HepG2 (cell line): ENCODE measurements around the gene PDE8B. TPM values are rescaled to one million over a fixed set of nuclear protein-coding genes. Genes with fewer than 3 reads are reported as not detected.

Source experiments
- ATAC-seq: fragments of 200-7000 bp; cut with Tn5 transposase; 3 replicates; pipeline ENCODE4 v1.9.1; 2020; ENCODE audit warnings: mild to moderate bottlenecking, moderate library complexity
- BruUV-seq: library from RNA; stranded (reverse); fragments of 400-500 nt; replicated peaks from 2 replicates; lab custom pipeline; 2021; lab: Mats Ljungman, UMichigan
- CTCF ChIA-PET: fragments of 300-600 bp; formaldehyde crosslinking; extraction: SDS; loops from one replicate; lab custom pipeline; 2021; ENCODE audit warnings: low total read pairs, inconsistent platforms, low intra/inter-chr PET ratio; lab: Yijun Ruan, JAX
- POLR2A ChIA-PET: fragments of 350-600 bp; sonication (Branson Sonifier 250); formaldehyde crosslinking; loops from one replicate; lab custom pipeline; 2020; ENCODE audit warnings: antibody characterized with exemption, inconsistent platforms; lab: Yijun Ruan, JAX
- DNase-seq: peaks from one replicate; pipeline ENCODE4 v3.0.0-alpha.2; 2015; ENCODE audit warnings: low spot score
- FAIRE-seq: peaks from 3 replicates; lab custom pipeline; 2011; peaks lifted over from hg19 to GRCh38; lab: Jason Lieb, UNC
- H2AFZ ChIP-seq: one replicate; pipeline ENCODE4 v1.6.1; 2011; ENCODE audit warnings: low read length, inconsistent platforms
- H3K27ac ChIP-seq: fragments of 300-600 bp; 3 replicates; pipeline ENCODE4 v1.8.0; 2011; ENCODE audit warnings: mixed run types, mild to moderate bottlenecking, mixed read lengths, low read length, inconsistent platforms; ENCODE audit not compliant: insufficient read depth; ENCODE audit errors: extremely low read length
- H3K27me3 ChIP-seq, 2 experiments: fragments of 200-600 bp in 1 of 2; 2 replicates in 1 of 2; 3 replicates in 1 of 2; pipeline versions ENCODE4 v1.6.0 to v1.8.0; 2011; ENCODE audit warnings: low read length in 2 of 2, mild to moderate bottlenecking in 2 of 2, moderate library complexity in 2 of 2, inconsistent platforms in 1 of 2; ENCODE audit not compliant: insufficient read depth in 2 of 2, control insufficient read depth in 1 of 2
- H3K36me3 ChIP-seq, 2 experiments: fragments of 200-600 bp in 1 of 2; replicated peaks in 1 of 2; 2 replicates in 1 of 2; 3 replicates in 1 of 2; pipeline versions ENCODE4 v1.5.1 to v1.8.0; 2011; ENCODE audit warnings: low read length in 2 of 2, inconsistent platforms in 1 of 2; ENCODE audit not compliant: insufficient read depth in 2 of 2, control insufficient read depth in 1 of 2
- H3K4me1 ChIP-seq: 2 replicates; pipeline ENCODE4 v1.5.1; 2012; ENCODE audit warnings: low read length, inconsistent platforms; ENCODE audit not compliant: insufficient read depth
- H3K4me2 ChIP-seq: 2 replicates; pipeline ENCODE4 v1.6.0; 2011; ENCODE audit warnings: low read depth, low read length, inconsistent platforms
- H3K4me3 ChIP-seq, 3 experiments: fragments of 200-600 bp in 1 of 3; sonication (generic), shearing (Covaris generic) in 1 of 3; replicated peaks in 1 of 3; 2 replicates each; pipeline ENCODE4 v1.5.1; 2011 to 2016; ENCODE audit warnings: low read length in 3 of 3, inconsistent platforms in 2 of 3, low read depth in 2 of 3, mild to moderate bottlenecking in 2 of 3, control low read depth in 1 of 3, mixed read lengths in 1 of 3; ENCODE audit not compliant: insufficient read depth in 1 of 3
- H3K79me2 ChIP-seq: one replicate; pipeline ENCODE4 v1.6.1; 2011; ENCODE audit warnings: low read length, inconsistent platforms; ENCODE audit not compliant: insufficient read depth
- H3K9ac ChIP-seq: 2 replicates; pipeline ENCODE4 v1.6.0; 2011; ENCODE audit warnings: mild to moderate bottlenecking, low read depth, low read length, inconsistent platforms; ENCODE audit not compliant: insufficient read depth
- H3K9me3 ChIP-seq: 2 replicates; pipeline ENCODE4 v1.5.1; 2012; ENCODE audit warnings: mild to moderate bottlenecking, low read length
- H4K20me1 ChIP-seq: 2 replicates; pipeline ENCODE4 v1.6.0; 2011; ENCODE audit warnings: inconsistent platforms, mild to moderate bottlenecking, low read length, moderate library complexity; ENCODE audit not compliant: insufficient read depth
- ATRX ChIP-seq: sonication (generic); formaldehyde crosslinking; IDR thresholded peaks from 2 replicates; pipeline ENCODE4 v1.4.0; 2020; ENCODE audit warnings: missing genetic modification reagents, borderline replicate concordance
- DRAP1 ChIP-seq: IDR thresholded peaks from 2 replicates; pipeline ENCODE4 v1.6.1; 2016; ENCODE audit warnings: missing genetic modification reagents, missing compliant biosample characterization
- FOXK1 ChIP-seq: sonication (generic); formaldehyde crosslinking; IDR thresholded peaks from 2 replicates; pipeline ENCODE4 v1.4.0; 2020; ENCODE audit warnings: low read depth, missing genetic modification reagents, borderline replicate concordance
- PCBP2 ChIP-seq: fragments of 200-400 bp; formaldehyde crosslinking; optimal IDR thresholded peaks from 2 replicates; pipeline ENCODE3; 2018; ENCODE audit warnings: low read length, low read depth; ENCODE audit not compliant: poor library complexity, severe bottlenecking
- POGK ChIP-seq: sonication (generic); formaldehyde crosslinking; conservative IDR thresholded peaks from 2 replicates; pipeline ENCODE4 v1.8.0; 2022; ENCODE audit warnings: mild to moderate bottlenecking, moderate library complexity, missing genetic modification reagents
- ZFX ChIP-seq: sonication (generic); formaldehyde crosslinking; IDR thresholded peaks from 2 replicates; pipeline ENCODE4 v1.4.0; 2020; ENCODE audit warnings: mild to moderate bottlenecking, low read depth, missing genetic modification reagents, moderate library complexity
- ZNF670 ChIP-seq: sonication (generic); formaldehyde crosslinking; IDR thresholded peaks from 2 replicates; pipeline ENCODE4 v1.8.0; 2022; ENCODE audit warnings: mild to moderate bottlenecking, missing genetic modification reagents, borderline replicate concordance
- ZNF713 ChIP-seq: sonication (generic); formaldehyde crosslinking; IDR thresholded peaks from 2 replicates; pipeline ENCODE4 v1.4.0; 2020; ENCODE audit warnings: mild to moderate bottlenecking, missing genetic modification reagents
- WGBS: methylation state at CpG from one replicate; pipeline ENCODE4 v1.1.6; 2017; ENCODE audit warnings: low lambda C conversion rate; 5-methylcytosine and 5-hydroxymethylcytosine counted together
- in situ Hi-C: cut with HindIII; loops from 2 replicates; pipeline ENCODE4 v1.10.0; 2017; ENCODE audit warnings: low pct_unique_long_range_greater_than_20kb; ENCODE audit not compliant: extremely low pct_ligation_motif_present
- intact Hi-C: fragments of 100-400 bp; cut with micrococcal nuclease; formaldehyde crosslinking; loops from one replicate; pipeline ENCODE4 v1.10.0; 2022; ENCODE audit not compliant: unreplicated experiment
- polyA plus RNA-seq, 8 experiments: library from polyadenylated mRNA; depleted of rRNA in 3 of 8; stranded (reverse) in 7 of 8; unstranded in 1 of 8; fragments of >200 nt; fragmentation: Illumina TruSeq in 4 of 8; extraction: Trizol in 4 of 8; gene quantifications; 2 replicates each; pipeline versions ENCODE4 v1.2.1 to v1.2.3, GENCODE V29; 2011 to 2016; ENCODE audit warnings: low read depth in 4 of 8, missing spikeins in 1 of 8, mixed read lengths in 1 of 8; ENCODE audit not compliant: insufficient read depth in 1 of 8
- total RNA-seq, 5 experiments: library from RNA; depleted of rRNA; stranded (reverse); fragments of >200 nt; fragmentation: Illumina TruSeq; extraction: Trizol; gene quantifications; 2 replicates each; pipeline ENCODE4 v1.2.3, GENCODE V29; 2016; ENCODE audit warnings: low read depth in 1 of 5

PDE8B gene
- total and polyA plus RNA-seq, 2 of the 13 experiments (the other 11 are each of a cell fraction or from before 2014, with no cell fraction given) = 0.07 TPM; not detected in 1

GRCh38 chr5:77208507-77209163 is 1.8 kb upstream of the PDE8B start:
- BruUV-seq = no TSS peak
- Histone ChIP-seq H3K27me3 (peaks cover 5 to 50% of the 10 kb centered on the region in 2 experiments), H3K9ac (no peak overlapping the region), H2AFZ (no peak overlapping the region), H4K20me1 (no peaks in the 10 kb centered on the region), H3K79me2 (no peaks in the 10 kb centered on the region), H3K9me3 (no peaks in the 10 kb centered on the region), H3K27ac (no peak overlapping the region), H3K4me2 (no peak overlapping the region), H3K4me3 (no peak overlapping the region), H3K4me1 (peaks cover 6% of the 10 kb centered on the region; the same call in 1 of the 2 replicates), H3K36me3 (no peaks in the 10 kb centered on the region)
- FAIRE-seq (no peak), DNase-seq (no peak), ATAC-seq (no peak)
- WGBS = no CpG with 5 or more reads among the region's 1 CpG
- ChIA-PET POLR2A (no interaction called here), CTCF (no interaction called here)
- TF ChIP-seq PCBP2 (no peak), DRAP1 (CRISPR knock-in tag) (no peak), ZFX (no peak), POGK (CRISPR knock-in tag) (no peak), ZNF670 (CRISPR knock-in tag) (no peak), ZNF713 (no peak), FOXK1 (CRISPR knock-in tag) (no peak), ATRX (no peak)
- intact Hi-C loops = no loop called here
- in situ Hi-C loops = no loop called here
